Embryonic facial prominence (tissue), 1 donor: ENCODE results near the gene NTN3.

Experiments used
- DNase-seq: peaks from one replicate; pipeline ENCODE4 v3.0.0-alpha.2; 2016; ENCODE audit errors: extremely low spot score

NTN3 gene

GRCh38 chr16:2497116-2497630 is 26.1 kb downstream of the NTN3 start:
- DNase-seq = no peak

GRCh38 chr16:2497695-2498484 is 26.8 kb downstream of the NTN3 start:
- no peak for DNase-seq

- DNase-seq = no peak
Observed at GRCh38 chr16:2498531-2499253, 27.6 kb downstream of the NTN3 start.

- DNase-seq = no peak
Observed at GRCh38 chr16:2499454-2499853, 28.4 kb downstream of the NTN3 start.

- no peak for DNase-seq
Observed at GRCh38 chr16:2499890-2500429, 28.9 kb downstream of the NTN3 start.

- no peak for DNase-seq
Observed at GRCh38 chr16:2500430-2500917, 29.4 kb downstream of the NTN3 start.

- DNase-seq = peak; percentile 60
Observed at GRCh38 chr16:2500918-2501750, 30.0 kb downstream of the NTN3 start.

GRCh38 chr16:2501946-2502895 is 31.1 kb downstream of the NTN3 start:
- no peak for DNase-seq

- no peak for DNase-seq
Observed at GRCh38 chr16:2505695-2506094, 34.6 kb downstream of the NTN3 start.

GRCh38 chr16:2507052-2507659 is 36.1 kb downstream of the NTN3 start:
- no peak for DNase-seq

- no peak for DNase-seq
Observed at GRCh38 chr16:2507665-2508064, 36.6 kb downstream of the NTN3 start.

GRCh38 chr16:2508722-2509400 is 37.8 kb downstream of the NTN3 start:
- no peak for DNase-seq

GRCh38 chr16:2511128-2511800 is 40.2 kb downstream of the NTN3 start:
- DNase-seq = no peak

GRCh38 chr16:2511996-2512734 is 41.1 kb downstream of the NTN3 start:
- no peak for DNase-seq

- no peak for DNase-seq
Observed at GRCh38 chr16:2512735-2513404, 41.8 kb downstream of the NTN3 start.

GRCh38 chr16:2513405-2514332 is 42.6 kb downstream of the NTN3 start, which contains the start of gene ATP6V0C:
Gene ATP6V0C (plus strand): TSS chr16:2513952. CDS start chr16:2514104, 152 bp downstream.
- peak; percentile 59 for DNase-seq
